ENCODE data around the gene ZNF491. TPM values are rescaled to one million over a fixed set of nuclear protein-coding genes. Genes with fewer than 3 reads are reported as not detected.

The ZNF491 gene
- total and polyA plus RNA-seq, 2 of the 4 experiments (the other 2 are of a cell fraction): 1.5 to 3.6 TPM

DNA sequence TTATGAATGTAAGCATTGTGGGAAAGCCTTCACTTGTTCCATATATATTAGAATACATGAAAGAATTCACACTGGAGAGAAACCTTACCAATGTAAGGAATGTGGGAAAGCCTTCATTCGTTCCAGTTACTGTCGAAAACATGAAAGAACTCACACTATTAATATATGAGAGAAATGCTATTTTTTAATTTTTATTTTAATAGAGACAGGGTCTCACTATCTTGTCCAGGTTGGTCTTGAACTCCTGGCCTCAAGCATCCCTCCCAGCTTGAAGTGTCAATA is 8.7 kb downstream of the ZNF491 start:
- H3K9me1 ChIP-seq (ENCODE audit: insufficient read depth, low read length): no peaks in the 10 kb centered on the region
- TF ChIP-seq MAZ (IDR thresholded peaks at IDR 0.05; ENCODE audit: borderline replicate concordance, low read depth, low read length) (no peak), RFX5 (IDR thresholded peaks at IDR 0.05; ENCODE audit: low read depth, low read length) (no peak), RCOR1 (IDR thresholded peaks at IDR 0.05; ENCODE audit: insufficient replicate concordance, low read length) (no peak), FOS (IDR thresholded peaks at IDR 0.05; ENCODE audit: low read depth, low read length) (no peak), POLR2A (IDR thresholded peaks at IDR 0.05; ENCODE audit: low read depth, low read length) (no peak), NFE2L2 (IDR thresholded peaks at IDR 0.05; ENCODE audit: low read depth, low read length) (no peak), CHD1 (IDR thresholded peaks at IDR 0.05; ENCODE audit: low read depth, low read length) (no peak), CEBPB (IDR thresholded peaks at IDR 0.05; ENCODE audit: low read depth, low read length) (no peak), BHLHE40 (IDR thresholded peaks at IDR 0.05; ENCODE audit: low read depth, low read length) (no peak), SMC3 (IDR thresholded peaks at IDR 0.05; ENCODE audit: low read depth, low read length) (no peak), RAD21 (IDR thresholded peaks at IDR 0.05; ENCODE audit: low read length) (no peak), MAFK (IDR thresholded peaks at IDR 0.05; ENCODE audit: low read depth, low read length) (no peak)
- TF ChIP-seq, protein P1, sequence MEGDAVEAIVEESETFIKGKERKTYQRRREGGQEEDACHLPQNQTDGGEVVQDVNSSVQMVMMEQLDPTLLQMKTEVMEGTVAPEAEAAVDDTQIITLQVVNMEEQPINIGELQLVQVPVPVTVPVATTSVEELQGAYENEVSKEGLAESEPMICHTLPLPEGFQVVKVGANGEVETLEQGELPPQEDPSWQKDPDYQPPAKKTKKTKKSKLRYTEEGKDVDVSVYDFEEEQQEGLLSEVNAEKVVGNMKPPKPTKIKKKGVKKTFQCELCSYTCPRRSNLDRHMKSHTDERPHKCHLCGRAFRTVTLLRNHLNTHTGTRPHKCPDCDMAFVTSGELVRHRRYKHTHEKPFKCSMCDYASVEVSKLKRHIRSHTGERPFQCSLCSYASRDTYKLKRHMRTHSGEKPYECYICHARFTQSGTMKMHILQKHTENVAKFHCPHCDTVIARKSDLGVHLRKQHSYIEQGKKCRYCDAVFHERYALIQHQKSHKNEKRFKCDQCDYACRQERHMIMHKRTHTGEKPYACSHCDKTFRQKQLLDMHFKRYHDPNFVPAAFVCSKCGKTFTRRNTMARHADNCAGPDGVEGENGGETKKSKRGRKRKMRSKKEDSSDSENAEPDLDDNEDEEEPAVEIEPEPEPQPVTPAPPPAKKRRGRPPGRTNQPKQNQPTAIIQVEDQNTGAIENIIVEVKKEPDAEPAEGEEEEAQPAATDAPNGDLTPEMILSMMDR (conservative IDR thresholded peaks at IDR 0.05; ENCODE audit: low read depth, low read length): no peak
- TF ChIP-seq, protein P2, sequence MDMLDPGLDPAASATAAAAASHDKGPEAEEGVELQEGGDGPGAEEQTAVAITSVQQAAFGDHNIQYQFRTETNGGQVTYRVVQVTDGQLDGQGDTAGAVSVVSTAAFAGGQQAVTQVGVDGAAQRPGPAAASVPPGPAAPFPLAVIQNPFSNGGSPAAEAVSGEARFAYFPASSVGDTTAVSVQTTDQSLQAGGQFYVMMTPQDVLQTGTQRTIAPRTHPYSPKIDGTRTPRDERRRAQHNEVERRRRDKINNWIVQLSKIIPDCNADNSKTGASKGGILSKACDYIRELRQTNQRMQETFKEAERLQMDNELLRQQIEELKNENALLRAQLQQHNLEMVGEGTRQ (IDR thresholded peaks at IDR 0.05; ENCODE audit: low read depth, low read length): no peak
- TF ChIP-seq, protein P3, sequence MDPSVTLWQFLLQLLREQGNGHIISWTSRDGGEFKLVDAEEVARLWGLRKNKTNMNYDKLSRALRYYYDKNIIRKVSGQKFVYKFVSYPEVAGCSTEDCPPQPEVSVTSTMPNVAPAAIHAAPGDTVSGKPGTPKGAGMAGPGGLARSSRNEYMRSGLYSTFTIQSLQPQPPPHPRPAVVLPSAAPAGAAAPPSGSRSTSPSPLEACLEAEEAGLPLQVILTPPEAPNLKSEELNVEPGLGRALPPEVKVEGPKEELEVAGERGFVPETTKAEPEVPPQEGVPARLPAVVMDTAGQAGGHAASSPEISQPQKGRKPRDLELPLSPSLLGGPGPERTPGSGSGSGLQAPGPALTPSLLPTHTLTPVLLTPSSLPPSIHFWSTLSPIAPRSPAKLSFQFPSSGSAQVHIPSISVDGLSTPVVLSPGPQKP (IDR thresholded peaks at IDR 0.05; ENCODE audit: borderline replicate concordance, low read depth, low read length): no peak
- H2AFZ ChIP-seq (replicated peaks; ENCODE audit: low read length, poor library complexity): no peak overlapping the region
- no TSS peak for BruUV-seq (replicated peaks)
- no peak overlapping the region for H4K8ac ChIP-seq (ENCODE audit: low read depth in 2 of 2, low read length in 2 of 2)
- peaks cover 45% of the 10 kb centered on the region for H3K9me3 ChIP-seq (ENCODE audit: control insufficient read depth, insufficient read depth, low read length)
- no peak overlapping the region for H4K5ac ChIP-seq (ENCODE audit: low read depth, low read length)
- H4K91ac ChIP-seq (ENCODE audit: insufficient read depth, low read depth, low read length): no peak overlapping the region
- H3K4me2 ChIP-seq (ENCODE audit: low read depth, low read length): no peak overlapping the region
- POLR2A ChIA-PET (ENCODE audit: unreplicated experiment): no interaction called here
- no peaks in the 10 kb centered on the region for H3K4me1 ChIP-seq (ENCODE audit: control insufficient read depth, insufficient read depth, low read length)
- no peak overlapping the region for H3K4ac ChIP-seq (ENCODE audit: low read depth, low read length)
- ATAC-seq (ENCODE audit: low read depth): no peak
- in situ Hi-C loops (cut with MboI; ENCODE audit: low sequenced_read_pairs): no loop called here
- H3K56ac ChIP-seq (ENCODE audit: extremely low read depth, insufficient read depth, low read length): no peak overlapping the region
- H3K27me3 ChIP-seq (ENCODE audit: control insufficient read depth, insufficient read depth, low read length): no peaks in the 10 kb centered on the region
- no peaks in the 10 kb centered on the region for H3K79me1 ChIP-seq (ENCODE audit: low read depth in 1 of 2, low read length in 2 of 2)
- dilution Hi-C loops (cut with HindIII; ENCODE audit: low sequenced_read_pairs, unreplicated experiment): no loop called here
- intact Hi-C loops (cut with micrococcal nuclease): no loop called here
- no peak overlapping the region for H3K18ac ChIP-seq (ENCODE audit: low read depth, low read length)
- CTCF ChIA-PET: no interaction called here
- H3K9ac ChIP-seq (ENCODE audit: low read depth, low read length): no peak overlapping the region
- no peak overlapping the region for H3K14ac ChIP-seq (replicated peaks; ENCODE audit: low read depth, low read length)
- H2BK20ac ChIP-seq (ENCODE audit: low read depth, low read length): no peak overlapping the region
- H2AK9ac ChIP-seq (replicated peaks; ENCODE audit: low read depth, low read length, poor library complexity): no peak overlapping the region
- no peak overlapping the region for H3K4me3 ChIP-seq (ENCODE audit: insufficient read depth, low read depth, low read length)
- no peak overlapping the region for H2BK5ac ChIP-seq (ENCODE audit: low read depth, low read length, poor library complexity, severe bottlenecking)
- no CpG with 5 or more reads among the region's 2 CpGs for WGBS, 2 experiments (ENCODE audit: extremely low coverage in 2 of 2, insufficient read length in 1 of 2)
- no peak for DNase-seq
- H3K27ac ChIP-seq (ENCODE audit: insufficient read depth, low read length): no peak overlapping the region
- H3K23ac ChIP-seq (ENCODE audit: low read depth, low read length): no peak overlapping the region
- no peak overlapping the region for H2BK120ac ChIP-seq (ENCODE audit: low read depth, low read length)
- H3K36me3 ChIP-seq (ENCODE audit: control insufficient read depth, insufficient read depth, low read length): peaks cover 22% of the 10 kb centered on the region
- H2AK5ac ChIP-seq (ENCODE audit: low read depth, low read length): no peak overlapping the region
- H4K20me1 ChIP-seq (ENCODE audit: insufficient read depth, low read length): no peaks in the 10 kb centered on the region
- no peak overlapping the region for H2BK15ac ChIP-seq (ENCODE audit: low read depth, low read length)

Data from IMR-90 (cell line).